ENCODE data around the gene SLC27A2. TPM values are rescaled to one million over a fixed set of nuclear protein-coding genes. Genes with fewer than 3 reads are reported as not detected.
A peak's percentile ranks its signal among the peaks of the same experiment; 100 is the strongest.

SLC27A2 gene
- total and polyA plus RNA-seq, 7 experiments from 2014 or later = 0.17 to 28.2 (median 0.43) TPM

- intact Hi-C loops (cut with micrococcal nuclease) = loop anchor here (1.0 to 10.0 kb wide), 11 partner anchors 171 to 1284 kb away; partner anchors contain the start of genes COPS2 (in 1 of the 2), DTWD1 (in 1 of the 2), EID1 (in 1 of the 2) and FAM227B (in 1 of the 2)
- ChIA-PET POLR2A (no interaction called here), CTCF (interaction anchor here (0.6 to 2.4 kb wide), 8 partner anchors 11 to 1287 kb away, joined by 3 to 13 read pairs (median 3); partner anchors contain the start of gene AP4E1)
- H3K27me3 ChIP-seq (ENCODE audit: control insufficient read depth in 2 of 2, insufficient read depth in 2 of 2, low read length in 2 of 2) = no peaks in the 10 kb centered on the region
- ATAC-seq = peak; percentile 60
- H3K4me1 Mint-ChIP-seq = peaks cover 0 to 30% (median 0%) of the 10 kb centered on the region in 7 donors
- peaks cover 0 to 10% (median 0%) of the 10 kb centered on the region in 5 donors for H3K36me3 Mint-ChIP-seq
- no peak overlapping the region for H3K4me3 ChIP-seq (ENCODE audit: low read length)
- H3K4me3 Mint-ChIP-seq = no peak overlapping the region
- peaks cover 0 to 3% (median 0%) of the 10 kb centered on the region in 5 donors for H3K27me3 Mint-ChIP-seq
- no peaks in the 10 kb centered on the region for H3K4me1 ChIP-seq (ENCODE audit: control insufficient read depth in 2 of 2, insufficient read depth in 2 of 2, low read length in 2 of 2)
- peak overlapping the region in 1 of 9 donors; percentile 66 for H3K27ac Mint-ChIP-seq
- no peaks in the 10 kb centered on the region for H3K9me3 Mint-ChIP-seq
- H3K27ac ChIP-seq (ENCODE audit: low read depth, low read length) = no peak overlapping the region
- H3K9me3 ChIP-seq (ENCODE audit: control insufficient read depth in 2 of 3, low read length in 3 of 3) = no peaks in the 10 kb centered on the region
- H3K36me3 ChIP-seq (ENCODE audit: control insufficient read depth in 2 of 3, insufficient read depth in 3 of 3, low read length in 3 of 3) = no peaks in the 10 kb centered on the region
- peak in 6 of 9 donors; percentile 7 to 47 (median 36) for DNase-seq
Measured at GRCh38 chr15:50145451-50145872, 36.5 kb upstream of the SLC27A2 start.

- Histone ChIP-seq H3K27me3 (ENCODE audit: control insufficient read depth in 2 of 2, insufficient read depth in 2 of 2, low read length in 2 of 2) (no peaks in the 10 kb centered on the region), H3K9me3 (ENCODE audit: control insufficient read depth in 2 of 3, low read length in 3 of 3) (no peaks in the 10 kb centered on the region), H3K4me1 (ENCODE audit: control insufficient read depth in 2 of 2, insufficient read depth in 2 of 2, low read length in 2 of 2) (no peaks in the 10 kb centered on the region), H3K4me3 (ENCODE audit: low read length) (no peak overlapping the region), H3K36me3 (ENCODE audit: control insufficient read depth in 2 of 3, insufficient read depth in 3 of 3, low read length in 3 of 3) (no peaks in the 10 kb centered on the region), H3K27ac (ENCODE audit: low read depth, low read length) (no peak overlapping the region)
- Mint-ChIP-seq H3K4me3 (no peak overlapping the region), H3K36me3 (peaks cover 0 to 8% (median 0%) of the 10 kb centered on the region in 5 donors), H3K4me1 (peaks cover 0 to 27% (median 0%) of the 10 kb centered on the region in 7 donors), H3K27ac (no peak overlapping the region), H3K9me3 (no peaks in the 10 kb centered on the region), H3K27me3 (peaks cover 0 to 3% (median 0%) of the 10 kb centered on the region in 5 donors)
- ChIA-PET CTCF (interaction anchor here (1.0 to 2.4 kb wide), 2 partner anchors 911 to 1284 kb away, joined by 3 to 13 read pairs; no protein-coding TSS in a partner anchor), POLR2A (no interaction called here)
- intact Hi-C loops (cut with micrococcal nuclease) = loop anchor here in 1 of 2 donors (5.0 to 10.0 kb wide), 4 partner anchors 722 to 1269 kb away; partner anchors contain the start of genes COPS2, EID1, FGF7 and SHC4
- no peak for ATAC-seq
- DNase-seq = no peak
Measured at GRCh38 chr15:50146632-50147031, 35.4 kb upstream of the SLC27A2 start.

GRCh38 chr15:50148362-50148963, 33.5 kb upstream of the SLC27A2 start:
- POLR2A ChIA-PET = no interaction called here
- Histone ChIP-seq H3K36me3 (ENCODE audit: control insufficient read depth in 2 of 3, insufficient read depth in 3 of 3, low read length in 3 of 3) (no peaks in the 10 kb centered on the region), H3K27me3 (ENCODE audit: control insufficient read depth in 2 of 2, insufficient read depth in 2 of 2, low read length in 2 of 2) (no peaks in the 10 kb centered on the region), H3K27ac (ENCODE audit: low read depth, low read length) (no peak overlapping the region), H3K4me3 (ENCODE audit: low read length) (no peak overlapping the region), H3K4me1 (ENCODE audit: control insufficient read depth in 2 of 2, insufficient read depth in 2 of 2, low read length in 2 of 2) (no peaks in the 10 kb centered on the region), H3K9me3 (ENCODE audit: control insufficient read depth in 2 of 3, low read length in 3 of 3) (no peaks in the 10 kb centered on the region)
- intact Hi-C loops (cut with micrococcal nuclease) = loop anchor here in 1 of 2 donors (5.0 to 10.0 kb wide), 4 partner anchors 724 to 1271 kb away; partner anchors contain the start of genes COPS2, EID1, FGF7 and SHC4
- peaks cover 0 to 24% (median 0%) of the 10 kb centered on the region in 7 donors for H3K4me1 Mint-ChIP-seq
- peaks cover 0 to 4% (median 1%) of the 10 kb centered on the region in 5 donors for H3K27me3 Mint-ChIP-seq
- H3K27ac Mint-ChIP-seq = no peak overlapping the region
- CTCF ChIA-PET = interaction anchor here (0.5 kb wide), 1 partner anchor 130 kb away, joined by 3 read pairs; no protein-coding TSS in a partner anchor
- H3K4me3 Mint-ChIP-seq = no peak overlapping the region
- H3K36me3 Mint-ChIP-seq = peaks cover 0 to 5% (median 0%) of the 10 kb centered on the region in 5 donors
- ATAC-seq (no peak), DNase-seq (no peak)
- peaks cover 0 to 5% (median 0%) of the 10 kb centered on the region in 11 donors for H3K9me3 Mint-ChIP-seq

- Mint-ChIP-seq H3K27me3 (peaks cover 0 to 4% (median 3%) of the 10 kb centered on the region in 5 donors), H3K4me1 (peaks cover 0 to 23% (median 0%) of the 10 kb centered on the region in 7 donors), H3K36me3 (peaks cover 0 to 3% (median 0%) of the 10 kb centered on the region in 5 donors), H3K9me3 (peaks cover 0 to 7% (median 0%) of the 10 kb centered on the region in 11 donors), H3K27ac (no peak overlapping the region), H3K4me3 (no peak overlapping the region)
- Histone ChIP-seq H3K27ac (ENCODE audit: low read depth, low read length) (no peak overlapping the region), H3K27me3 (ENCODE audit: control insufficient read depth in 2 of 2, insufficient read depth in 2 of 2, low read length in 2 of 2) (no peaks in the 10 kb centered on the region), H3K36me3 (ENCODE audit: control insufficient read depth in 2 of 3, insufficient read depth in 3 of 3, low read length in 3 of 3) (no peaks in the 10 kb centered on the region), H3K4me1 (ENCODE audit: control insufficient read depth in 2 of 2, insufficient read depth in 2 of 2, low read length in 2 of 2) (no peaks in the 10 kb centered on the region), H3K9me3 (ENCODE audit: control insufficient read depth in 2 of 3, low read length in 3 of 3) (no peaks in the 10 kb centered on the region), H3K4me3 (ENCODE audit: low read length) (no peak overlapping the region)
- ATAC-seq = no peak
- POLR2A ChIA-PET = no interaction called here
- intact Hi-C loops (cut with micrococcal nuclease) = loop anchor here in 1 of 2 donors (5.0 to 10.0 kb wide), 4 partner anchors 724 to 1272 kb away; partner anchors contain the start of genes COPS2, EID1, FGF7 and SHC4
- CTCF ChIA-PET = interaction anchor here (0.5 kb wide), 1 partner anchor 129 kb away, joined by 3 read pairs; no protein-coding TSS in a partner anchor
- no peak for DNase-seq
Measured at GRCh38 chr15:50149090-50149489, 32.9 kb upstream of the SLC27A2 start.

- peaks cover 0 to 19% (median 0%) of the 10 kb centered on the region in 7 donors for H3K4me1 Mint-ChIP-seq
- H3K9me3 Mint-ChIP-seq = peaks cover 0 to 11% (median 0%) of the 10 kb centered on the region in 11 donors
- intact Hi-C loops (cut with micrococcal nuclease) = no loop called here
- H3K9me3 ChIP-seq (ENCODE audit: control insufficient read depth in 2 of 3, low read length in 3 of 3) = no peaks in the 10 kb centered on the region
- peaks cover 0 to 4% (median 3%) of the 10 kb centered on the region in 5 donors for H3K27me3 Mint-ChIP-seq
- POLR2A ChIA-PET = interaction anchor here (0.7 kb wide), 1 partner anchor 913 kb away, joined by 3 read pairs; no protein-coding TSS in a partner anchor
- CTCF ChIA-PET = no interaction called here
- no peak for DNase-seq
- no peaks in the 10 kb centered on the region for H3K36me3 ChIP-seq (ENCODE audit: control insufficient read depth in 2 of 3, insufficient read depth in 3 of 3, low read length in 3 of 3)
- ATAC-seq = no peak
- H3K27ac ChIP-seq (ENCODE audit: low read depth, low read length) = no peak overlapping the region
- no peak overlapping the region for H3K27ac Mint-ChIP-seq
- H3K4me1 ChIP-seq (ENCODE audit: control insufficient read depth in 2 of 2, insufficient read depth in 2 of 2, low read length in 2 of 2) = no peaks in the 10 kb centered on the region
- no peak overlapping the region for H3K4me3 ChIP-seq (ENCODE audit: low read length)
- no peak overlapping the region for H3K4me3 Mint-ChIP-seq
- H3K27me3 ChIP-seq (ENCODE audit: control insufficient read depth in 2 of 2, insufficient read depth in 2 of 2, low read length in 2 of 2) = no peaks in the 10 kb centered on the region
- no peaks in the 10 kb centered on the region for H3K36me3 Mint-ChIP-seq
Measured at GRCh38 chr15:50150349-50150748, 31.6 kb upstream of the SLC27A2 start.

- no peaks in the 10 kb centered on the region for H3K4me1 ChIP-seq (ENCODE audit: control insufficient read depth in 2 of 2, insufficient read depth in 2 of 2, low read length in 2 of 2)
- Mint-ChIP-seq H3K27me3 (peaks cover 0 to 4% (median 3%) of the 10 kb centered on the region in 5 donors), H3K36me3 (no peaks in the 10 kb centered on the region), H3K4me3 (no peak overlapping the region), H3K9me3 (peaks cover 0 to 16% (median 0%) of the 10 kb centered on the region in 11 donors), H3K27ac (no peak overlapping the region), H3K4me1 (peaks cover 0 to 15% (median 0%) of the 10 kb centered on the region in 7 donors)
- H3K27ac ChIP-seq (ENCODE audit: low read depth, low read length) = no peak overlapping the region
- ChIA-PET POLR2A (no interaction called here), CTCF (no interaction called here)
- no peaks in the 10 kb centered on the region for H3K9me3 ChIP-seq (ENCODE audit: control insufficient read depth in 2 of 3, low read length in 3 of 3)
- intact Hi-C loops (cut with micrococcal nuclease) = no loop called here
- H3K36me3 ChIP-seq (ENCODE audit: control insufficient read depth in 2 of 3, insufficient read depth in 3 of 3, low read length in 3 of 3) = no peaks in the 10 kb centered on the region
- DNase-seq = no peak
- ATAC-seq = no peak
- no peaks in the 10 kb centered on the region for H3K27me3 ChIP-seq (ENCODE audit: control insufficient read depth in 2 of 2, insufficient read depth in 2 of 2, low read length in 2 of 2)
- no peak overlapping the region for H3K4me3 ChIP-seq (ENCODE audit: low read length)
Measured at GRCh38 chr15:50150851-50151250, 31.1 kb upstream of the SLC27A2 start.
